SU-DHL-6 (cell line): ENCODE results near the gene TXNIP.

ENCODE experiments used
- H2AFZ ChIP-seq: fragments of 200-600 bp; sonication (generic); 2 replicates; pipeline ENCODE4 v1.6.1; 2014; ENCODE audit warnings: low read depth, mild to moderate bottlenecking, moderate library complexity, mixed read lengths, antibody characterized with exemption, low read length; ENCODE audit not compliant: severe bottlenecking
- H3F3A ChIP-seq: fragments of 200-600 bp; shearing (Covaris generic); 2 replicates; pipeline ENCODE4 v1.6.0; 2016; ENCODE audit warnings: antibody characterized with exemption, mild to moderate bottlenecking; ENCODE audit not compliant: insufficient read depth
- H3K27ac ChIP-seq: fragments of 200-600 bp; sonication (generic); 2 replicates; pipeline ENCODE4 v1.5.1; 2016; ENCODE audit warnings: low read depth, mild to moderate bottlenecking, low read length, moderate library complexity, mixed read lengths
- H3K27me3 ChIP-seq: fragments of 200-600 bp; sonication (generic), shearing (Covaris generic); 2 replicates; pipeline ENCODE4 v1.6.0; 2014; ENCODE audit warnings: mild to moderate bottlenecking, low read length
- H3K36me3 ChIP-seq: fragments of 200-600 bp; sonication (generic); 2 replicates; pipeline ENCODE4 v1.6.1; 2014; ENCODE audit warnings: mild to moderate bottlenecking, low read length, mixed read lengths
- H3K4me2 ChIP-seq: fragments of 300-600, 200-600 bp; shearing (Covaris generic), sonication (generic); 2 replicates; pipeline ENCODE4 v1.6.0; 2014; ENCODE audit warnings: low read length, low read depth, mild to moderate bottlenecking; ENCODE audit not compliant: poor library complexity, severe bottlenecking
- H3K4me3 ChIP-seq: fragments of 200-600 bp; sonication (generic); 2 replicates; pipeline ENCODE4 v1.5.1; 2014; ENCODE audit warnings: antibody characterized with exemption, low read length, mild to moderate bottlenecking, mixed read lengths; ENCODE audit not compliant: insufficient read depth, poor library complexity, severe bottlenecking
- H3K79me2 ChIP-seq: fragments of 200-600 bp; sonication (generic); 2 replicates; pipeline ENCODE4 v1.6.1; 2014; ENCODE audit warnings: mild to moderate bottlenecking, low read length, moderate library complexity; ENCODE audit not compliant: insufficient read depth
- H3K9ac ChIP-seq: fragments of 200-600 bp; sonication (generic); 2 replicates; pipeline ENCODE4 v1.7.0; 2014; ENCODE audit warnings: mild to moderate bottlenecking, low read length
- H3K9me2 ChIP-seq: fragments of 200-600 bp; sonication (generic); replicated peaks from 2 replicates; pipeline ENCODE4 v1.6.1; 2014; ENCODE audit warnings: low read length; ENCODE audit not compliant: insufficient read depth
- H3K9me3 ChIP-seq: fragments of 200-600 bp; sonication (generic); 2 replicates; pipeline ENCODE4 v1.6.1; 2014; ENCODE audit warnings: low read length, mixed read lengths; ENCODE audit not compliant: insufficient read depth
- H4K20me1 ChIP-seq: fragments of 200-600 bp; sonication (generic); 2 replicates; pipeline ENCODE4 v1.6.1; 2014; ENCODE audit warnings: low read depth, mild to moderate bottlenecking, antibody characterized with exemption, low read length, moderate library complexity, mixed read lengths
- EZH2phosphoT487 ChIP-seq: fragments of 200-600 bp; sonication (generic), shearing (Covaris generic); conservative IDR thresholded peaks from 2 replicates; pipeline ENCODE4 v1.6.1; 2018; ENCODE audit warnings: mild to moderate bottlenecking, antibody characterized with exemption, low read length, moderate library complexity, mixed read lengths
- TF ChIP-seq, protein P1 (sequence below): fragments of 200-600 bp; sonication (generic); IDR thresholded peaks from one replicate; pipeline ENCODE4 v1.5.1; 2017; ENCODE audit warnings: antibody characterized with exemption, mild to moderate bottlenecking, low read length, moderate library complexity; ENCODE audit not compliant: insufficient read depth, poor library complexity, severe bottlenecking

The TXNIP gene

DNA sequence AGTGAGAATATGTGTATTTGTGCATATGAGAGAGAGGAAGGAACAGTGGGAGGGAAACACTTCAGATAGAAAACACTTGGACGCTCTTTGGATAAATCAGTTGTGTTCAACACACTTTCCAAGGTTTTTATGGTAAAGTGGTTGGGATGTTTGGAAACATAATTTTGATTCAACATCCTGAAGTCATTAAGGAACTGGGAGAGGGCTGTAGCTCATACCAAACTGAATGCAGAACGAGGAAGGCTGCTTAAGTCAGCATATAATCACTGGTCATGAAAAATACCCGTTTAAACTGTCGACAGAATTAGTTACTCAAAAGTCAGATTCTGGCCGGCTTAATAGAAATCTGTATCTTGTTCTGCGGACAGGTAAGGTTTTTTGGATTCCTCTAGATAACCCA is 53.5 kb downstream of the TXNIP start:
- H3K4me3 ChIP-seq = no peak overlapping the region
- H3K79me2 ChIP-seq = no peaks in the 10 kb centered on the region
- no peak overlapping the region for H3K4me2 ChIP-seq
- H3K27ac ChIP-seq = no peak overlapping the region
- H4K20me1 ChIP-seq = no peaks in the 10 kb centered on the region
- no peaks in the 10 kb centered on the region for H3F3A ChIP-seq
- no peaks in the 10 kb centered on the region for H3K9me2 ChIP-seq
- H2AFZ ChIP-seq = no peak overlapping the region
- no peaks in the 10 kb centered on the region for H3K9me3 ChIP-seq
- H3K9ac ChIP-seq = no peak overlapping the region
- no peaks in the 10 kb centered on the region for H3K36me3 ChIP-seq
- TF ChIP-seq, protein P1, sequence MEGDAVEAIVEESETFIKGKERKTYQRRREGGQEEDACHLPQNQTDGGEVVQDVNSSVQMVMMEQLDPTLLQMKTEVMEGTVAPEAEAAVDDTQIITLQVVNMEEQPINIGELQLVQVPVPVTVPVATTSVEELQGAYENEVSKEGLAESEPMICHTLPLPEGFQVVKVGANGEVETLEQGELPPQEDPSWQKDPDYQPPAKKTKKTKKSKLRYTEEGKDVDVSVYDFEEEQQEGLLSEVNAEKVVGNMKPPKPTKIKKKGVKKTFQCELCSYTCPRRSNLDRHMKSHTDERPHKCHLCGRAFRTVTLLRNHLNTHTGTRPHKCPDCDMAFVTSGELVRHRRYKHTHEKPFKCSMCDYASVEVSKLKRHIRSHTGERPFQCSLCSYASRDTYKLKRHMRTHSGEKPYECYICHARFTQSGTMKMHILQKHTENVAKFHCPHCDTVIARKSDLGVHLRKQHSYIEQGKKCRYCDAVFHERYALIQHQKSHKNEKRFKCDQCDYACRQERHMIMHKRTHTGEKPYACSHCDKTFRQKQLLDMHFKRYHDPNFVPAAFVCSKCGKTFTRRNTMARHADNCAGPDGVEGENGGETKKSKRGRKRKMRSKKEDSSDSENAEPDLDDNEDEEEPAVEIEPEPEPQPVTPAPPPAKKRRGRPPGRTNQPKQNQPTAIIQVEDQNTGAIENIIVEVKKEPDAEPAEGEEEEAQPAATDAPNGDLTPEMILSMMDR = no peak
- TF ChIP-seq EZH2phosphoT487 = no peak
- no peaks in the 10 kb centered on the region for H3K27me3 ChIP-seq
